Left lung (tissue), 10 donors: Measurements from ENCODE around the gene CYP2U1. TPM values are rescaled to one million over a fixed set of nuclear protein-coding genes. Genes with fewer than 3 reads are reported as not detected.

ENCODE experiments used
- ATAC-seq: fragments of 200-7000 bp; cut with Tn5 transposase; one replicate; pipeline ENCODE4 v1.9.1; 2020; ENCODE audit warnings: moderate library complexity
- DNase-seq, 4 donors: peaks; one replicate each; pipeline ENCODE4 v3.0.0-alpha.2; 2013 to 2020
- H3K27ac ChIP-seq, 2 donors: fragments of 200-600 bp; sonication (generic) in 1 of 2; one replicate each; pipeline versions ENCODE4 v1.5.0 to v1.8.0; 2020 to 2021
- H3K27me3 ChIP-seq, 2 donors: fragments of 200-600 bp; sonication (generic) in 1 of 2; one replicate each; pipeline versions ENCODE4 v1.5.0 to v1.8.0; 2020 to 2021
- H3K36me3 ChIP-seq, 2 donors: fragments of 200-600 bp; sonication (generic) in 1 of 2; one replicate each; pipeline versions ENCODE4 v1.5.0 to v1.8.0; 2020 to 2021
- H3K4me1 ChIP-seq, 2 donors: fragments of 200-600 bp; one replicate each; pipeline ENCODE4 v1.8.0; 2021
- H3K4me3 ChIP-seq, 2 donors: fragments of 200-600 bp; sonication (generic) in 1 of 2; one replicate each; pipeline versions ENCODE4 v1.5.0 to v1.8.0; 2020 to 2021; ENCODE audit warnings: mild to moderate bottlenecking in 1 of 2
- H3K9me3 ChIP-seq, 2 donors: fragments of 200-600 bp; sonication (generic) in 1 of 2; one replicate each; pipeline versions ENCODE4 v1.5.0 to v1.8.0; 2020 to 2021
- CTCF ChIP-seq, 2 donors: fragments of 200-600 bp; sonication (generic) in 1 of 2; IDR thresholded peaks; one replicate each; pipeline versions ENCODE4 v1.5.0 to v1.8.0; 2021; ENCODE audit warnings: antibody characterized with exemption in 2 of 2
- intact Hi-C, 2 donors: fragments of 100-400 bp; cut with DNase I; formaldehyde crosslinking; loops; one replicate each; pipeline versions ENCODE4 v1.11.2 to v1.14.2; 2022
- polyA plus RNA-seq, 6 donors: library from polyadenylated mRNA; unstranded; fragments of 120-200 nt; gene quantifications; one replicate each; pipeline ENCODE4 v1.2.1, GENCODE V29; 2013; ENCODE audit not compliant: insufficient read length in 6 of 6
- total RNA-seq, 2 donors: library from RNA; stranded (reverse); fragmentation: NEBNext Ultra II Directional; extraction: Animal tissue kit (Norgen Biotek cat#: 25700); gene quantifications; one replicate each; pipeline ENCODE4 v1.2.1, GENCODE V29; 2021
- donor health status: DM: no; HTN: yes; CAD: no.
- donor health status: DM: no; HTN: no; CAD: no.

The CYP2U1 gene
- total and polyA plus RNA-seq, 8 donors = 4.8 to 7.2 (median 5.2) TPM

GRCh38 chr4:107937040-107937439 is 5.7 kb downstream of the CYP2U1 start:
- DNase-seq (no peak), ATAC-seq (no peak)
- no peaks in the 10 kb centered on the region for H3K36me3 ChIP-seq
- intact Hi-C loops = no loop called here
- H3K9me3 ChIP-seq = no peaks in the 10 kb centered on the region
- H3K27me3 ChIP-seq = peaks cover 0 to 5% of the 10 kb centered on the region in 2 donors
- TF ChIP-seq CTCF (IDR thresholded peaks at IDR 0.05) = no peak
- H3K4me1 ChIP-seq = peaks cover 0 to 5% of the 10 kb centered on the region in 2 donors
- no peak overlapping the region for H3K27ac ChIP-seq
- no peak overlapping the region for H3K4me3 ChIP-seq

GRCh38 chr4:107939307-107939706 is 8.0 kb downstream of the CYP2U1 start:
- H3K27ac ChIP-seq = no peak overlapping the region
- DNase-seq (no peak), ATAC-seq (no peak)
- no peak for TF ChIP-seq CTCF (IDR thresholded peaks at IDR 0.05)
- H3K27me3 ChIP-seq = no peaks in the 10 kb centered on the region
- H3K9me3 ChIP-seq = no peaks in the 10 kb centered on the region
- no peaks in the 10 kb centered on the region for H3K36me3 ChIP-seq
- intact Hi-C loops = no loop called here
- no peak overlapping the region for H3K4me3 ChIP-seq
- H3K4me1 ChIP-seq = no peaks in the 10 kb centered on the region

GRCh38 chr4:107945809-107946208 is 14.5 kb downstream of the CYP2U1 start:
- intact Hi-C loops = no loop called here
- Histone ChIP-seq H3K4me3 (no peak overlapping the region), H3K9me3 (no peaks in the 10 kb centered on the region), H3K36me3 (no peaks in the 10 kb centered on the region), H3K27me3 (no peaks in the 10 kb centered on the region), H3K4me1 (no peaks in the 10 kb centered on the region), H3K27ac (no peak overlapping the region)
- no peak for TF ChIP-seq CTCF (IDR thresholded peaks at IDR 0.05)
- no peak for ATAC-seq
- no peak for DNase-seq

- no peaks in the 10 kb centered on the region for H3K4me1 ChIP-seq
Measured at GRCh38 chr4:107950746-107951540, 19.6 kb downstream of the CYP2U1 start.

More at GRCh38 chr4:107950746-107951540, 19.6 kb downstream of the CYP2U1 start:
- Histone ChIP-seq H3K9me3 (peaks cover 0 to 6% of the 10 kb centered on the region in 2 donors), H3K27me3 (no peaks in the 10 kb centered on the region), H3K4me3 (no peak overlapping the region), H3K36me3 (no peaks in the 10 kb centered on the region), H3K27ac (no peak overlapping the region)
- TF ChIP-seq CTCF (IDR thresholded peaks at IDR 0.05) = no peak
- no peak for DNase-seq
- intact Hi-C loops = no loop called here
- no peak for ATAC-seq
